ENCODE measurements around the gene OR2L2. TPM values are rescaled to one million over a fixed set of nuclear protein-coding genes. Genes with fewer than 3 reads are reported as not detected.

Gene OR2L2, protein sequence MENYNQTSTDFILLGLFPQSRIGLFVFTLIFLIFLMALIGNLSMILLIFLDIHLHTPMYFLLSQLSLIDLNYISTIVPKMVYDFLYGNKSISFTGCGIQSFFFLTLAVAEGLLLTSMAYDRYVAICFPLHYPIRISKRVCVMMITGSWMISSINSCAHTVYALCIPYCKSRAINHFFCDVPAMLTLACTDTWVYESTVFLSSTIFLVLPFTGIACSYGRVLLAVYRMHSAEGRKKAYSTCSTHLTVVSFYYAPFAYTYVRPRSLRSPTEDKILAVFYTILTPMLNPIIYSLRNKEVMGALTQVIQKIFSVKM
- total RNA-seq: 1 to 10 TPM in 4 of 7 donors, under 1 TPM in 3; 0.19 to 5.2 (median 1.0) TPM
- under 1 TPM; 0.04 to 0.32 (median 0.05) TPM for polyA plus RNA-seq
- long read RNA-seq, donor 1: 0 reads
- long read RNA-seq, donor 2: 0 reads

DNA sequence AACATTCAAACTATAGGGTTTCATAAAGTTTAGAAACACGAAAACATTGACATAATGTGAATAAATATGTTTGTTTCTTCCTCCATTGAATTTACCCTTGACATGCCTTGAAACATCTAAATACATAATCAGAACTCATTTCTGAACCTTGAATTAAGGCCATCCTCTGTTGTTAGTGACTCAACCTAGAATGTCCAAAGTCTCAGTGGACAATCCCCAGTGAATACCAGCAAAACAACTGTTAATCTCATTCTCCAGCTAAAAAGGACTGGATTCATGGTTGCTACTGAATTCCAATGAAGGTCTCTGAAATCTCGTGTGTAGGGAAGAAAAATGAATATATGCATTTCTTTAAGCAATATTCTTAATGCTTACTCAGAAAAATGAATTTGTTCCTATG, at the start of gene OR2L2:
Gene OR2L2, plus strand, starts transcription at position 301 of the 400 bp plus-strand sequence. CDS start 8,198 bp downstream, outside the sequence.
- peaks cover 3 to 46% (median 33%) of the 10 kb centered on the region in 8 donors for H3K9me3 ChIP-seq
- no peaks in the 10 kb centered on the region for H3K27me3 ChIP-seq (replicated peaks in 1 of 7)
- no peak for DNase-seq
- WGBS, 5 donors: 42 to 61% (median 54%) methylated on average over 2 of the region's 2 CpGs
- no peaks in the 10 kb centered on the region for H3K36me3 ChIP-seq
- H3K4me1 ChIP-seq: no peaks in the 10 kb centered on the region
- no peak within 1 kb of the TSS for H3K4me3 ChIP-seq
- TF ChIP-seq, protein P1, sequence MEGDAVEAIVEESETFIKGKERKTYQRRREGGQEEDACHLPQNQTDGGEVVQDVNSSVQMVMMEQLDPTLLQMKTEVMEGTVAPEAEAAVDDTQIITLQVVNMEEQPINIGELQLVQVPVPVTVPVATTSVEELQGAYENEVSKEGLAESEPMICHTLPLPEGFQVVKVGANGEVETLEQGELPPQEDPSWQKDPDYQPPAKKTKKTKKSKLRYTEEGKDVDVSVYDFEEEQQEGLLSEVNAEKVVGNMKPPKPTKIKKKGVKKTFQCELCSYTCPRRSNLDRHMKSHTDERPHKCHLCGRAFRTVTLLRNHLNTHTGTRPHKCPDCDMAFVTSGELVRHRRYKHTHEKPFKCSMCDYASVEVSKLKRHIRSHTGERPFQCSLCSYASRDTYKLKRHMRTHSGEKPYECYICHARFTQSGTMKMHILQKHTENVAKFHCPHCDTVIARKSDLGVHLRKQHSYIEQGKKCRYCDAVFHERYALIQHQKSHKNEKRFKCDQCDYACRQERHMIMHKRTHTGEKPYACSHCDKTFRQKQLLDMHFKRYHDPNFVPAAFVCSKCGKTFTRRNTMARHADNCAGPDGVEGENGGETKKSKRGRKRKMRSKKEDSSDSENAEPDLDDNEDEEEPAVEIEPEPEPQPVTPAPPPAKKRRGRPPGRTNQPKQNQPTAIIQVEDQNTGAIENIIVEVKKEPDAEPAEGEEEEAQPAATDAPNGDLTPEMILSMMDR (IDR thresholded peaks at IDR 0.05 in 8 of 11, conservative IDR thresholded peaks at IDR 0.05 in 3 of 11): no peak
- no peak for TF ChIP-seq POLR2AphosphoS5 (IDR thresholded peaks at IDR 0.05)
- no peak for TF ChIP-seq POLR2A (IDR thresholded peaks at IDR 0.05)
- intact Hi-C loops (cut with DNase I; ENCODE audit: low total_unique reads): no loop called here
- no peak within 1 kb of the TSS for H3K27ac ChIP-seq

DNA sequence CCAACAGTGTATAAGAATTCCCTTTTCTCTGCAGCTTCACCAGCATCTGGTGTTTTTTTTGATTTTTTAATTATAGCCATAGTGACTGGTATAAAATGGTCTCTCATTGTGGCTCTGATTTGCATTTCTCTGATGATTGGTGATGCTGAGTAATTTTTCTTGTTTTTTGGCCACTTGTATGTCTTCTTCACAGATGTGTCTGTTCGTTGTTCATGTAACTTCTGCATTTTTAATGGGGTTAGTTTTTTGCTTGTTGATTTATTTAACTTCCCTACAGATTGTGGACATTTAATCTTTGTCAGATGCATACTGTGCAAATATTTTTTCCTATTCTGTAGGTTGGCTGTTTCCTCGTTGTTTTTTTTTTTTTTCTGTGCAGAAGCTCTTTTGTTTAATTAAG, 36.9 kb upstream of the OR2L2 start:
- 19 to 27% (median 24%) methylated on average over 2 of the region's 2 CpGs for WGBS, 5 donors
- Histone ChIP-seq H3K4me3 (no peak overlapping the region), H3K27me3 (replicated peaks in 1 of 7) (no peaks in the 10 kb centered on the region), H3K9me3 (no peaks in the 10 kb centered on the region), H3K4me1 (no peaks in the 10 kb centered on the region), H3K27ac (no peak overlapping the region), H3K36me3 (no peaks in the 10 kb centered on the region)
- DNase-seq: no peak
- TF ChIP-seq POLR2AphosphoS5 (IDR thresholded peaks at IDR 0.05): no peak
- TF ChIP-seq, protein P1 (IDR thresholded peaks at IDR 0.05 in 8 of 11, conservative IDR thresholded peaks at IDR 0.05 in 3 of 11): no peak
- no peak for TF ChIP-seq POLR2A (IDR thresholded peaks at IDR 0.05)
- intact Hi-C loops (cut with DNase I; ENCODE audit: low total_unique reads): no loop called here

DNA sequence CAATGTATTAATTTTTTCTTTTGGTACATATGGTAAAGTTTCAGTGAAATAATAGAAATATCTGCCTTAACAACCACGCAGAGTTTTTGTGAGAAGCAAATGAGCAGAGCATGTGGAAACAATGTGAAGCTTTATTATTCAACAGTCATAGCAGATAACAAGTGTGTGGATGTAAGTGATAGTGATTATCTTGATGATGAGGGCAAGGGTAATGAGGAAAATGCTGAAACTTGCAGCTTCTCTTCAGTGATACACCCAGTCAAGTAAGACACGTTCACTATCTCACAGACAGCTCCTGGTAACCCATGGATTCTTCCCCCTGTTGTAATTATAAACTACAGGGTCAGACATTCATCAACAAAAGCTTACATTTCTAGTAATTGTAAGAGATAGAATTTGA, 31.1 kb upstream of the OR2L2 start:
- Histone ChIP-seq H3K27me3 (replicated peaks in 1 of 7) (no peaks in the 10 kb centered on the region), H3K36me3 (no peaks in the 10 kb centered on the region), H3K4me3 (no peak overlapping the region), H3K9me3 (peaks cover 0 to 6% (median 0%) of the 10 kb centered on the region in 8 donors), H3K27ac (no peak overlapping the region), H3K4me1 (no peaks in the 10 kb centered on the region)
- DNase-seq: no peak
- 46 to 68% (median 60%) methylated on average over 2 of the region's 2 CpGs for WGBS, 5 donors
- intact Hi-C loops (cut with DNase I; ENCODE audit: low total_unique reads): no loop called here
- TF ChIP-seq POLR2AphosphoS5 (IDR thresholded peaks at IDR 0.05): no peak
- TF ChIP-seq, protein P1 (IDR thresholded peaks at IDR 0.05 in 8 of 11, conservative IDR thresholded peaks at IDR 0.05 in 3 of 11): no peak
- TF ChIP-seq POLR2A (IDR thresholded peaks at IDR 0.05): no peak

DNA sequence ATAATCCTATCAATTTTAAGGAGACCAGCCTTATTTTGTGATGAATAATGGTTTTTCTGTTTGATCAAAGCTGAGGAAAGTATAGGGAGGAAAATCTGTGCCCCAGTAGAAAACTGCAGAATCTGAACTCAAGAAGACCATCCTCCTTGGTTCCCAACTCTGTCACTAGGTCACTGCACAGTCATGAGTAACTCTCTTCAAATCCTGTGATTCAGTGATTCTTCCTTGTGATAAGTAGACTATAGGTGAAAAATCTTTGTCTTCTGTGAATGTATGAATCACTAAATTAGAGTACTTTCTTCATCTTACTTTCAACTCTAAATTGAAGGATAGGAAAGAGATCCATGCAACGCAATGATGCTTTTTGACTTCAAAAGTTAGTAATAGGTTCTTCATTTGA, 29.7 kb upstream of the OR2L2 start:
- WGBS, 5 donors: 80 to 98% (median 94%) methylated on average over 1 of the region's 1 CpG

More for the DNA sequence above, 29.7 kb upstream of the OR2L2 start:
- TF ChIP-seq POLR2AphosphoS5 (IDR thresholded peaks at IDR 0.05): no peak
- no peak for TF ChIP-seq POLR2A (IDR thresholded peaks at IDR 0.05)
- TF ChIP-seq, protein P1 (IDR thresholded peaks at IDR 0.05 in 8 of 11, conservative IDR thresholded peaks at IDR 0.05 in 3 of 11): no peak
- Histone ChIP-seq H3K4me1 (no peaks in the 10 kb centered on the region), H3K9me3 (peaks cover 0 to 6% (median 0%) of the 10 kb centered on the region in 8 donors), H3K36me3 (no peaks in the 10 kb centered on the region), H3K4me3 (no peak overlapping the region), H3K27ac (no peak overlapping the region), H3K27me3 (replicated peaks in 1 of 7) (no peaks in the 10 kb centered on the region)
- intact Hi-C loops (cut with DNase I; ENCODE audit: low total_unique reads): no loop called here
- DNase-seq: no peak

All from spleen (tissue), 13 donors.